ENCODE measurements around the gene ICOS. TPM values are rescaled to one million over a fixed set of nuclear protein-coding genes. Genes with fewer than 3 reads are reported as not detected.

ICOS gene
- total and polyA plus RNA-seq, 2 of the 8 experiments (the other 6 are each of a cell fraction or from before 2014, with no cell fraction given), result not detected

DNA sequence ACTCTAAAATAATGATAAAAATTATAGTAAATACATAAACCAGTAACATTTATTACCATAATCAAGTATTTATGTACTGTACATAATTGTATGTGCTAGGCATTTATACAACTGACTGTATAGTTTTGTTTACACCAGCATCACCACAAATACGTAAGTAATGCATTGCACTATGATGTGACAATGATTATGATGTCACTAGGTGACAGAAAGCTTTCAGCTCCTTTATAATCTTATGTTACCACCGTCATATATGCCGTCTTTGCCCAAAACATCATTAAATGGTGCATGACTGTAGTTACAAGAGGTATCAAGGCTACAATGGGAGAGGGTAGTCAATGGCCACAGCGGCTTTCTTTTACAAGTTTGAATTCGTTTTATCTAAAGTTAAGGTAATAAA, 60.1 kb downstream of the ICOS start (continued):
- no peak for TF ChIP-seq PHF8 (conservative IDR thresholded peaks at IDR 0.05; ENCODE audit: low read depth, low read length)
- TF ChIP-seq CTCF (IDR thresholded peaks at IDR 0.05; ENCODE audit: control extremely low read depth in 1 of 3, insufficient read depth in 1 of 3, low read depth in 1 of 3, low read length in 3 of 3), result no peak
- TF ChIP-seq MAX (IDR thresholded peaks at IDR 0.05), result no peak
- no peak for TF ChIP-seq EGR1 (IDR thresholded peaks at IDR 0.05; ENCODE audit: borderline replicate concordance, low read depth, low read length)

All from H1 (cell line).